Measurements from ENCODE around the gene OAF.

OAF gene

GRCh38 chr11:120184371-120184945, 26.4 kb upstream of the OAF start:
- H3K4me3 ChIP-seq (ENCODE audit: low read length), result no peak overlapping the region
- WGBS (ENCODE audit: insufficient coverage, insufficient read length), result no CpG with 5 or more reads among the region's 11 CpGs
- H3K4me1 ChIP-seq (ENCODE audit: control insufficient read depth, insufficient read depth, low read length), result peaks cover 3% of the 10 kb centered on the region
- peaks cover 9% of the 10 kb centered on the region; the same call in 1 of the 2 replicates for H3K27me3 ChIP-seq (ENCODE audit: control insufficient read depth, insufficient read depth, low read length)
- no peaks in the 10 kb centered on the region for H3K9me3 ChIP-seq (ENCODE audit: control insufficient read depth, insufficient read depth, low read length)
- DNase-seq (ENCODE audit: low read depth, low spot score), result no peak
- no peaks in the 10 kb centered on the region for H3K36me3 ChIP-seq (ENCODE audit: control insufficient read depth, insufficient read depth, low read length)
- no peak overlapping the region for H3K27ac ChIP-seq (ENCODE audit: low read length)

GRCh38 chr11:120184946-120185705, 25.7 kb upstream of the OAF start:
- H3K27me3 ChIP-seq (ENCODE audit: control insufficient read depth, insufficient read depth, low read length), result peaks cover 7% of the 10 kb centered on the region; the same call in 1 of the 2 replicates
- H3K4me1 ChIP-seq (ENCODE audit: control insufficient read depth, insufficient read depth, low read length), result peaks cover 3% of the 10 kb centered on the region

GRCh38 chr11:120185706-120186455, 25.0 kb upstream of the OAF start:
- WGBS (ENCODE audit: insufficient coverage, insufficient read length), result no CpG with 5 or more reads among the region's 3 CpGs
- Histone ChIP-seq H3K27me3 (ENCODE audit: control insufficient read depth, insufficient read depth, low read length) (peaks cover 6% of the 10 kb centered on the region; the same call in 1 of the 2 replicates), H3K9me3 (ENCODE audit: control insufficient read depth, insufficient read depth, low read length) (no peaks in the 10 kb centered on the region), H3K36me3 (ENCODE audit: control insufficient read depth, insufficient read depth, low read length) (no peaks in the 10 kb centered on the region), H3K4me1 (ENCODE audit: control insufficient read depth, insufficient read depth, low read length) (peaks cover 3% of the 10 kb centered on the region), H3K27ac (ENCODE audit: low read length) (no peak overlapping the region), H3K4me3 (ENCODE audit: low read length) (no peak overlapping the region)
- no peak for DNase-seq (ENCODE audit: low read depth, low spot score)

More at GRCh38 chr11:120184946-120185705, 25.7 kb upstream of the OAF start:
- Histone ChIP-seq H3K36me3 (ENCODE audit: control insufficient read depth, insufficient read depth, low read length) (no peaks in the 10 kb centered on the region), H3K27ac (ENCODE audit: low read length) (no peak overlapping the region), H3K9me3 (ENCODE audit: control insufficient read depth, insufficient read depth, low read length) (no peaks in the 10 kb centered on the region), H3K4me3 (ENCODE audit: low read length) (no peak overlapping the region)
- whole genome bisulfite sequencing (ENCODE audit: insufficient coverage, insufficient read length), result no CpG with 5 or more reads among the region's 7 CpGs
- DNase-seq (ENCODE audit: low read depth, low spot score), result no peak

- H3K27ac ChIP-seq (ENCODE audit: low read length), result no peak overlapping the region
- H3K4me3 ChIP-seq (ENCODE audit: low read length), result no peak overlapping the region
- DNase-seq (ENCODE audit: low read depth, low spot score), result no peak
- no peaks in the 10 kb centered on the region for H3K36me3 ChIP-seq (ENCODE audit: control insufficient read depth, insufficient read depth, low read length)
- no peaks in the 10 kb centered on the region for H3K9me3 ChIP-seq (ENCODE audit: control insufficient read depth, insufficient read depth, low read length)
- peaks cover 3% of the 10 kb centered on the region; the same call in 1 of the 2 replicates for H3K27me3 ChIP-seq (ENCODE audit: control insufficient read depth, insufficient read depth, low read length)
- H3K4me1 ChIP-seq (ENCODE audit: control insufficient read depth, insufficient read depth, low read length), result peaks cover 1% of the 10 kb centered on the region; the same call in 1 of the 2 replicates
Measured at GRCh38 chr11:120186456-120186773, 24.4 kb upstream of the OAF start.

GRCh38 chr11:120186774-120187591, 23.8 kb upstream of the OAF start:
- no peak overlapping the region for H3K4me3 ChIP-seq (ENCODE audit: low read length)
- H3K9me3 ChIP-seq (ENCODE audit: control insufficient read depth, insufficient read depth, low read length), result no peaks in the 10 kb centered on the region
- H3K27me3 ChIP-seq (ENCODE audit: control insufficient read depth, insufficient read depth, low read length), result peaks cover under 1% of the 10 kb centered on the region; the same call in 1 of the 2 replicates
- WGBS (ENCODE audit: insufficient coverage, insufficient read length), result no CpG with 5 or more reads among the region's 17 CpGs
- no peaks in the 10 kb centered on the region for H3K36me3 ChIP-seq (ENCODE audit: control insufficient read depth, insufficient read depth, low read length)
- no peak overlapping the region for H3K27ac ChIP-seq (ENCODE audit: low read length)
- H3K4me1 ChIP-seq (ENCODE audit: control insufficient read depth, insufficient read depth, low read length), result peaks cover 1% of the 10 kb centered on the region; the same call in 1 of the 2 replicates
- DNase-seq (ENCODE audit: low read depth, low spot score), result no peak

- no peak overlapping the region for H3K4me3 ChIP-seq (ENCODE audit: low read length)
- no peaks in the 10 kb centered on the region for H3K9me3 ChIP-seq (ENCODE audit: control insufficient read depth, insufficient read depth, low read length)
- DNase-seq (ENCODE audit: low read depth, low spot score), result no peak
- H3K27me3 ChIP-seq (ENCODE audit: control insufficient read depth, insufficient read depth, low read length), result no peaks in the 10 kb centered on the region
- H3K36me3 ChIP-seq (ENCODE audit: control insufficient read depth, insufficient read depth, low read length), result no peaks in the 10 kb centered on the region
- H3K27ac ChIP-seq (ENCODE audit: low read length), result no peak overlapping the region
- H3K4me1 ChIP-seq (ENCODE audit: control insufficient read depth, insufficient read depth, low read length), result no peaks in the 10 kb centered on the region
- no CpG with 5 or more reads among the region's 5 CpGs for WGBS (ENCODE audit: insufficient coverage, insufficient read length)
Measured at GRCh38 chr11:120188371-120188770, 22.5 kb upstream of the OAF start.

GRCh38 chr11:120188811-120189455, 21.9 kb upstream of the OAF start:
- H3K36me3 ChIP-seq (ENCODE audit: control insufficient read depth, insufficient read depth, low read length), result no peaks in the 10 kb centered on the region
- no peak overlapping the region for H3K4me3 ChIP-seq (ENCODE audit: low read length)
- no peaks in the 10 kb centered on the region for H3K27me3 ChIP-seq (ENCODE audit: control insufficient read depth, insufficient read depth, low read length)
- no peaks in the 10 kb centered on the region for H3K9me3 ChIP-seq (ENCODE audit: control insufficient read depth, insufficient read depth, low read length)
- H3K4me1 ChIP-seq (ENCODE audit: control insufficient read depth, insufficient read depth, low read length), result no peaks in the 10 kb centered on the region
- no peak for DNase-seq (ENCODE audit: low read depth, low spot score)
- H3K27ac ChIP-seq (ENCODE audit: low read length), result no peak overlapping the region
- WGBS (ENCODE audit: insufficient coverage, insufficient read length), result no CpG with 5 or more reads among the region's 4 CpGs

GRCh38 chr11:120191058-120191457, 19.8 kb upstream of the OAF start:
- Histone ChIP-seq H3K9me3 (ENCODE audit: control insufficient read depth, insufficient read depth, low read length) (no peaks in the 10 kb centered on the region), H3K27me3 (ENCODE audit: control insufficient read depth, insufficient read depth, low read length) (no peaks in the 10 kb centered on the region), H3K36me3 (ENCODE audit: control insufficient read depth, insufficient read depth, low read length) (no peaks in the 10 kb centered on the region), H3K4me1 (ENCODE audit: control insufficient read depth, insufficient read depth, low read length) (no peaks in the 10 kb centered on the region; the same call in 1 of the 2 replicates), H3K27ac (ENCODE audit: low read length) (no peak overlapping the region), H3K4me3 (ENCODE audit: low read length) (no peak overlapping the region)
- no CpG with 5 or more reads among the region's 4 CpGs for WGBS (ENCODE audit: insufficient coverage, insufficient read length)
- no peak for DNase-seq (ENCODE audit: low read depth, low spot score)

GRCh38 chr11:120192831-120193625, 17.8 kb upstream of the OAF start:
- no CpG with 5 or more reads among the region's 15 CpGs for WGBS (ENCODE audit: insufficient coverage, insufficient read length)

More at GRCh38 chr11:120192831-120193625, 17.8 kb upstream of the OAF start:
- Histone ChIP-seq H3K4me3 (ENCODE audit: low read length) (no peak overlapping the region), H3K36me3 (ENCODE audit: control insufficient read depth, insufficient read depth, low read length) (no peaks in the 10 kb centered on the region), H3K4me1 (ENCODE audit: control insufficient read depth, insufficient read depth, low read length) (peaks cover 2% of the 10 kb centered on the region; the same call in 1 of the 2 replicates), H3K9me3 (ENCODE audit: control insufficient read depth, insufficient read depth, low read length) (no peaks in the 10 kb centered on the region), H3K27me3 (ENCODE audit: control insufficient read depth, insufficient read depth, low read length) (peaks cover 4% of the 10 kb centered on the region; the same call in 1 of the 2 replicates), H3K27ac (ENCODE audit: low read length) (no peak overlapping the region)
- no peak for DNase-seq (ENCODE audit: low read depth, low spot score)

Measured in iPS DF 6.9 (cell line).